Measurements from ENCODE around the gene ZRANB1.
A peak's percentile ranks its signal among the peaks of the same experiment; 100 is the strongest.

ZRANB1 gene

DNA sequence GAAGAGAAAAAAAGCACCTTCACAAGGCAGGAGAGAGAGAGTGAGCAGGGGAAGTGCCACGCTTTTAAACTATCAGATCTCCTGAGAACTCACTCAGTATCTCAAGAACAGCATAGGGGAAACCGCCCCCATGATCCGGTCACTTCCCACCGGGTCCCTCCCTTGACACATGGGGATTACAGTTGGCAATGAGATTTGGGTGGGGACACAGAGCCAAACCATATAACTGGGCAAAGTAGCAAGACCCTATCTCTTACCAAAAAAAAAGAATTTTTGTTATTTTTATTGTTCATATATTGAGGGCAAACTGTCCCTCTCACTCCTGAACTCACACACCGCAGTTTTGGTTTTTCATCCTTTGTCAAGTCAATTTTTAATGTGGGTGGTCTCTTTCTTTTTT, 18.2 kb upstream of the ZRANB1 start:
- no peak for DNase-seq

DNA sequence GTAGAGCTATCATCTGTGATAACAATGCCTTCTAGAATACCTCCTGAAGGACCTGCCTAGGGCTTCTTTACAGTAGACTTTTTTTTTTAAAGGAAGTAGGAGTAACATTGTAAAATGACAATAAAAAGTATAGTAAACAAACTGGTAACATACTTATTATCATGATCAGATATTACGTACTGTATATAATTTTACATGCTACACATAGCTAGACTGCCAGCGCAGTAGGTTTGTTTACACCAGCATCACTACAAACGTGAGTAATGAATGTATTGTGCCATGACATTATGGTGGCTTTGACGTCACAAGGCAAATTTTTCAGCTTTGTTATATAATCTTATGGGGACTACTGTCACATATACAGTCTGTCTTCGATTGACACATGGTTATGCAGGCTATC, 15.4 kb upstream of the ZRANB1 start:
- DNase-seq = no peak

DNA sequence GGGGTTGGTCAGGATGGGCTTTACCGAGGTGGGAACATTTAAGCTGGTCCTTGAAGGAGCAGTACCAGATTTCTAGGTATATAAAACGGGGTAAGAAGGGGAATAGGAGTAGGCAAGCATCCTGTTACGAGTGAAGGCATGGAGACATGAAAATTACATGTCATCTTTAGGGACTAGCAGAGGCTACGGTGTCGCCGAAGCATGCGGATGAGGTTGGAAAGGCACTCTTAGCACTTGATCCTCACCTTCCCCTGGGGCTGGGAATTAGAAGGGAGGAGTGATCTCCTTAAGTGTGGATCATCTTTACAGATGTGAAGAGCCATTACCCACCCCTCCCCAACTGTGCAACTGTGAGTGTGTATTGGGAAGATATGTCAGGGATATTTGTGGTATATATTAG, 13.8 kb upstream of the ZRANB1 start:
- no peak for DNase-seq

DNA sequence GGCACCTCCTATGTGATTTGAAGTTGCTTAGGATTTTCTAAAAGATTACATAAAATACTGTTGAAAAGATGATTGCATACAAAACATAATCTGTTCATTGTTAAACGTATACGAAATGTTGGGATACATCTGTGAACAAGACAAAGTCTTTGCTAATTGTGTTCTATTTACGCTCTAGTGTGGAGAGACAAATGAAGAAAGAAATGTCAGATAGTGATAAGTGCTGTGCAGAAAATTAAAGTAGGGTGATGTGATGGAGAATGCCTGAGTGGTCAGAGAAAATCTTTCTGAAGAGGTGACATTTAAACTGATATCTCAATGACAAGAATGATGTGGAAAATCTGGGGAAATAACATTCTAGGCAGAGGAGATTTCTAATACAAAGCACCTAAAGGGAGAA, 13.4 kb upstream of the ZRANB1 start:
- DNase-seq = no peak

DNA sequence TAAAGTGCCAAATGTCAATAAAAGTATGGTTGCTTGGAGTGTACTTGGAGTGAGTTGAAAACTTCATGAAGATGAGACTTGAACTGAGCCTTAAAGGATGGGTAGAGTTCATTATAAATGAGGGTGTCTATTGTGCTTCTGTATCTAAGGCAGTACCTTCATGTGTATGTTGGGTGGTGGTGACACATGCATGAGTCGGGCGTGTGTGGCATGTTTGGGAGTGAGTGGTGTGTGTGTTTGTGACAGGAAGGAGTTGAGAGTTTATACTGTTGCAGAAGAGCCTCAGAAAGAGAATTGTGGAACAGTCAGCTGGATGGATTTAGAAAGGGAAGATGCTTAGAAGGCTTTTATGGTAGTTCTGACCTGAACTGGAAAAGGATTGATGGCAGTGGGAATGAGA, 6.0 kb upstream of the ZRANB1 start:
- DNase-seq = no peak

DNA sequence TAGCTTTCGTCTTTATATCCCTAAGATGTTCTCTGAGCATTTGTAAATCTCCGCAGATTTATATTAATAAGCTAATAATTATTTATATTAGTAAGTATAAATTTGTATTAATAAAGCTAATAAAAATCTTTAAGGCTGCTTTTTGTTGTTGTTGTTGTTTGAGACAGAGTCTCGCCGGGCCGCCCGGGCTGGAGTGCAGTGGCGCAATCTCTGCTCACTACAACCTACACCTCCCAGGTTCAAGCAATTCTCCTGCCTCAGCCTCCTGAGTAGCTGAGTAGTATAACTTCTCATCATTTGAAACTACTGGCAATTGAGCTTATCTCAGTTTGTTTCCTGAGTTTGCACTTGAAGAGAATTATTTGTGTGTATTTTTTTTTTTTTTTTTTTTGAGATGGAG, 5.1 kb upstream of the ZRANB1 start:
- no peak for DNase-seq

DNA sequence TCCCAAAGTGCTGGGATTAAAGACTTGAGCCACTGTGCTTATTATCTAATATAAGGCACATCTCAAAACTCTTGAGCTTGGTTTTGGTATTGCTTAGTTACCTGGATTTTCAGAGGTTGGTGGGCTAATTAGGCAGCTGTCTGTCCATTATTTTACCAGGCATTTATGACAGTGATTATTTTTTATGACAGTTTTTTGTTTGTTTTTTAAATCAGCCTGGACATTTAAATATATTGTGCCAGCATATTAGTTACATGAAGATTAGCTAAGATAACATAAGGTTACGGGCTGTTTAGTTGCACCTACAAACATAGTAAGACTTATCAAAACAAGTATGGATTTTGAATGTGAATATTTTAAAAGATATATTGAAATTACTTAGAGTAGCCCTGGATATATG, 2.6 kb upstream of the ZRANB1 start:
- no peak for DNase-seq

DNA sequence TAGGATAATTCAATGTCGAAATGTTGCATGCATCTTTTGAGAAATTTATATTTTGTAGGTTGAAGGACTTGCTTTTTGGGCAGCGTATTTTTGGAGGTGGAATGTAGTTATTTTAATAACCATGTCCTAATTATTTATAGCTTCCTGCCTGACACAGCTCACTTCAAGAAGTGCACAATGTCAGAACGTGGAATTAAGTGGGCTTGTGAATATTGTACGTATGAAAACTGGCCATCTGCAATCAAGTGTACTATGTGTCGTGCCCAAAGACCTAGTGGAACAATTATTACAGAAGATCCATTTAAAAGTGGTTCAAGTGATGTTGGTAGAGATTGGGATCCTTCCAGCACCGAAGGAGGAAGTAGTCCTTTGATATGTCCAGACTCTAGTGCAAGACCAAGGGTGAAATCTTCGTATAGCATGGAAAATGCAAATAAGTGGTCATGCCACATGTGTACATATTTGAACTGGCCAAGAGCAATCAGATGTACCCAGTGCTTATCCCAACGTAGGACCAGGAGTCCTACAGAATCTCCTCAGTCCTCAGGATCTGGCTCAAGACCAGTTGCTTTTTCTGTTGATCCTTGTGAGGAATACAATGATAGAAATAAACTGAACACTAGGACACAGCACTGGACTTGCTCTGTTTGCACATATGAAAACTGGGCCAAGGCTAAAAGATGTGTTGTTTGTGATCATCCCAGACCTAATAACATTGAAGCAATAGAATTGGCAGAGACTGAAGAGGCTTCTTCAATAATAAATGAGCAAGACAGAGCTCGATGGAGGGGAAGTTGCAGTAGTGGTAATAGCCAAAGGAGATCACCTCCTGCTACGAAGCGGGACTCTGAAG, 620 bp downstream of the ZRANB1 start:
- DNase-seq = no peak

DNA sequence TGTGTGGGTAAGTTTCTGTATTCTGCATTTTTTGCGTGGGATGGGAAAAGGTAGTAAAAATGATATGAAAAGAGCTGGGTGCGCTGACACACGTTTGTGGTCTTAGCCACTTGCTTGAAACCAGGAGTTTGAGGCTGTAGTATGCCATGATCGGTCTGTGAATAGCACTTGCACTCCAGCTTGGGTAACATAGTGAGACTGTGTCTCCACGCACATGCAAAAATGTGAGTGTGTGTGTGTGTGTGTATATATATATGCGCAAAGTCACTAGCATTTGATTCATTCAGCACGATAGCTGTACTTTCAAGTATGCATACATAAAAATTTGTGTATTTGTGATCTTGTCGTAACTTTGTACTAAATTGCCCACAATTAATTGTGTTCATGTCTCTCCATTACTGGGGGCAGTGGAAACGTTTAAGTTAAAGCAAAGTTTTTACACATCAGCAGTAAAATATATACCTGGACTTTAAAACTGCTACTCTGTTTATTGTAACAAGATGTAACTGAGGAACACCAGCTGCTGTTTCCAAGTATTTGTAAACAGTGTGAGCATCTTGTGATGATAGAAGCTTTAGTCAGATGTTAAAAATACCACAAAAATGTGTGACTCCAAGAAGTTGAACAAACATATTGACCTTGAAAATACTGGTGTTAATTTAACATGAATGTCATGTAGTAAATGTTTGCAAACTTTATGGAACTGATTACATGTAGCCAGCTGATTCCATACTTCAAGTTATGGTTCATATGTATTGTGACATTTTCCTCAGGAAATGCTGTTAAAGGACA, 1.6 kb downstream of the ZRANB1 start:
- DNase-seq = no peak

DNA sequence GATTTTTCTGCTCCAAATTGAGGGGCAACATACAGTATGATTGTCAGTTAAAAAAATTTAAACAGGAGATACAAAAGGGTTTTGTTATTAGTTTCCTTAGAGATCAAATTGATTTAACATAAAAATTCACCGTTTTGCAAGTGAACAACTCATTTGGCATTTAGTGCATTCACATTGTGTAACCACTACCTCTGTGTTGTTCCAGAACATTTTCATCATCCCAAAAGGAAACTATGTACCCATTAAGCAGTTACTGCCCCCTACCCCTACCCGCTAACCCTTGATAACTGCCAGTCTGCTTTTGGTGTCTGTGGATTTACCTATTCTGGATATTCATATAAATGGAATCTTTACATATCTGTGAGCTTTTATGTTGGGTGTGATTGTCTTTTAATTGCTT, 3.1 kb downstream of the ZRANB1 start:
- DNase-seq = no peak

DNA sequence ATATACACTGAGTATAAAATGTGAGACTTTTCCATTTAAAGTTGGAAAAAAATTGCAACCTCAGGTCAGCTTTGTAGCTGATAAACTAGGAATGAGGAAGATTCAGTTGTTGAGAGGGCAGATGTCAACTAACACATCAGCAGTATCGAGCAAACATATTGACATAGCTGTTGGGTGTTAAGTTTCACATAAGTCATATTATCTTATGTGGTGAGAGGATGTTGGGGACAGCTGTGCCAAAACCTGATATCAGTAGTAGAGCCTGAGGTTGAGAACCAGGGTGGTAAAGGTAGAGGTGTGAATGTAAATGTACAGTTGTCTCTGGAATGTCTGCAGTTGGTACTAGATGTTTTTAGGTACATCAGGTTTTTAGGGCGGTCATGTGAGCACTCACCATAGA, 5.0 kb downstream of the ZRANB1 start:
- DNase-seq = peak; percentile 7

DNA sequence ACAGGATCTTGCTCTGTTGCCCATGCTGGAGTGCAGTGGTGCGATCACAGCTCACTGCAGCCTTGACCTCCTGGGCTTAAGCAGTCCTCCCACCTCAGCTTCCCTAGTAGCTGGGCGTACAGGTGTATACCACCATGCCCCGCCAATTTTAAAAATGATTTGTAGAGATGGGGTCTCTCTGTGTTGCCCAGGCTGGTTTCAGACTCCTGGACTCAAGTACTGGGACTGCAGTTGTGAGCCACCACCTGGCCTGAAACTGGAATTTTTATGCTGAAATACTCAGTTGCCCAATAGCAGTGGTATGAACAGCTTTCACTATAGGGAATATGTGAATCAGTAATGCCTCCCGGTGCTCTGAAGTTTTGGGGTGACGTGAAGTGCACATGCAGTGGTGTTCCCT, 7.6 kb downstream of the ZRANB1 start:
- DNase-seq = no peak

DNA sequence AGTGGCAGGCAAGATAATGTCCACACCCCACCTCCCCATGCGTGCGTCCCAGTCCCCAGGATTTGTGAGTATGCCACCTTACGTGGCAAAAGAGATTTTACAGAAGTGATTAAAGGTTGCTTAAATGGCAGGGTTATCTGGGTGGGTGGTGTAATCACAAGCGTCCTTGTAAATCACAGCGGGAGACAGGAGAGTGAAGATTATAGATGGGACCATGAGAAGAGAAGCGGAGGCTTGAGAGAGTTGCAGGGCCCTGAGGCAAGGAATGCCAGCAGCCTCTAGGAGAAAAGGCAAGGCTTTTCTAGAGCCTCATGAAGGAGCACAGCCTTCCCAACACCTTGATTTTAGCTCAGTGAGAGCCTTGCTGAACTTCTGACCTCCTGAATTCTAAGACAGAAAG, 10.2 kb downstream of the ZRANB1 start:
- DNase-seq = no peak

DNA sequence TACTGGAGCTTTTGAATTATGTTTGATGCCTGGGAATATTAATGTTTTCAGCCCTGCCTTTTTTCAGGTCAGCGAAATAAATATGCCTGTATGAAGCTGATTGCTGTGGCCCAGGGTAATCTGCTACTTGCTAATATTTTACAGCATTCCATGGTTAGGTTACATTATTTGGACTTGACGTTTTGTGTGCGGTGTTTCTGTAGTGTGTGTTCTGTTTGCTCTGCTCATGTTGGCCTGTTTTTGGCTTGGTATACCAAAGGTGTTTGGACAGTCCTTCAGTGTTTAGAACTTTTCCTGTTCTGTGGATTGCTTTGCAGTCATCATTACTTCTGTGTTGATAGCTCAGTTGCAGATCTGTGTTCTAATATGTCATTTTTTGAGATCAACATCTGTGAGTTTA, 11.5 kb downstream of the ZRANB1 start:
- no peak for DNase-seq

DNA sequence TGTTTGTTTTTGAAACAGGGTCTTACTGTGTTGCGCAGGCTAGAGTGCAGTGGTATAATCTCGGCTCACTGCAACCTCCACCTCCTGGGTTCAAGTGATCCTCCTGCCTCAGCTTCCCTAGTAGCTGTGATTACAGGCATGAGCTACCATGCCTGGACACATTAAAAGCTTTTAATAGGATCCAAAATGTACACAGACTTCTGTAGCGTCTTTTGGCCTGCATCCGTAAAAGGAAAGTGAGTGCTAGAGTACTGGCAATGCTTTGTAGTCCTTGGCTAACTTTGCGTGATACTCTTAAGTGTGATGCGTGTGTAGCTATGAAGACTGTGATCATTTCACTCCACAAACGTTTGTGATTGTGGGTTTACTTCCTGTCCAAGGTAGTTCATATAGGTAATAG, 13.3 kb downstream of the ZRANB1 start:
- DNase-seq = no peak

DNA sequence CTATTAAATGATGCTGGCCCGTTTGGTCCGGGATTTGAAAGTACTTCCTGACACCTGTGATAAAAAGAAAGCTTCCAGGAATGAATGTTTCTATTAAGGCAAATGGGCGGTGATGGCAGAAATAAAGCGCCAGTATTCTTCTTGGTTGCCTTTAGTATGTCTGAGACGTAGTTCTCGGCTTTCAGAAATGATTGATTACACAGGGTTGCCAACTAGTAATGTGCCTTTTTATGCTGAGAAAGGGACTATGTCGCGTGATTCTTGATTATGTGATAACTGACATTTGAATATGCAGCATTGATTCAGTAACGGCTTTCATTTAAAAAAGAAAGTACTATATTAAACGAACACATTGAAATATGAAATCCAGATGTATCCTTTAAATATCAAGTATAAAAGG, 13.9 kb downstream of the ZRANB1 start:
- DNase-seq = no peak

DNA sequence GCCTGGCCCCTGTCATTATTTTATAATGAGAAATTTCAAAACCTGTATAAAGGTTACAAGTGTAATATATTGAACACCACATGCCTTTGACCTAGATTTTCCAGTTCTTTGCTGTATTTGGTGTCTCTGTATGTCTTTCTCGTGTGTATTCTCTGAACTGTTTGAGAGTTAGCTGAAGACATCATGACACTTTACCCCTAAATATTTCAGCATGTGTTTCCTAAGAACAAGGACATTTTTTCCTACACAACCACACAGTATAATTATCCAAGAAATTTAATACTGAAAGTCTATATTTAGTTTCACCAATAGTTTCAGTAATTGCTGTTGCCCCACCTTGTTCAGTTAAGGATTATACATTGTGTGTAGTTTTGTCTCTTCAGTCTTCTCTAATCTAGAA, 14.8 kb downstream of the ZRANB1 start:
- no peak for DNase-seq

DNA sequence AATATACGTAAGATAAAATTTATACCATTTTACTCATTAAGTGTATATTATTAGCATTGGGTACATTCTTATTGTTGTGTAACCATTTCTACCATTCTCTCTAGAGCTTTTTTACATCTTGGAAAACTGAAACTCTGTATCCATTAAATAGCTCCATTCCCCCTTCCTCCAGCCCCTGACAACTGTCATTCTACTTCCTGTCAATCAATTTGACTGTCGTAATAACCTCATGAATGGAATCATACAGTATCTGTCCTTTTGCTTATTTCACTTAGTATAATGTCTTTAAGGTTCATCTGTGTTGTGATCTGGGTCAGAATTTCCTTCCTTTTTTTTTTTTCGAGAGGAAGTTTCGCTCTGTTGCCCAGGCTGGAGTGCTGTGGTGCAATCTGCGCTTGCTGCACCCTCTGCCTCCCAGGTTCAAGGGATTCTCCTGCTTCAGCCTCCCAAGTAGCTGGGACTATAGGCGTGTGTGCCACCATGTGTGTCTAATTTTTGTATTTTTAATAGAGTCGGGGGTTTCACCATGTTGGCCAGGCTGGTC, 15.6 kb downstream of the ZRANB1 start:
- no peak for DNase-seq

DNA sequence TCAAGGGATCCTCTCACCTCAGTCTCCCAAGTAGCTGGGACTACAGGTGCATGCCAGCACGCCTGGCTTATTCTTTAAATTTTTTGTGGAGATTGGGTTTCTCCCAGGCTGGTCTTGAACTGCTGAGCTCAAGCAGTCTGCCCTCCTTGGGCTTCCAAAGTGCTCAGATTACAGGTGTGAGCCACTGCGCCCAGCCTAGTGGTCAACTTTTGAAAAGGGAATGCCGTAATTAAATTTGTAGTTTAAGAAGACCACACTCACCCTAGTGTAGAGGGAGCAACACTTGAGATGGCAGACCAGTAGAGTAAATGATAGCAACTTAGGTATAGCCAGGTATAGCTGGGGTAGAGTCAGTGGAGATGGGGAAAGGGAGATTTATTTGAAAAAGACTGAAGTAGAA, 17.6 kb downstream of the ZRANB1 start:
- DNase-seq = no peak

DNA sequence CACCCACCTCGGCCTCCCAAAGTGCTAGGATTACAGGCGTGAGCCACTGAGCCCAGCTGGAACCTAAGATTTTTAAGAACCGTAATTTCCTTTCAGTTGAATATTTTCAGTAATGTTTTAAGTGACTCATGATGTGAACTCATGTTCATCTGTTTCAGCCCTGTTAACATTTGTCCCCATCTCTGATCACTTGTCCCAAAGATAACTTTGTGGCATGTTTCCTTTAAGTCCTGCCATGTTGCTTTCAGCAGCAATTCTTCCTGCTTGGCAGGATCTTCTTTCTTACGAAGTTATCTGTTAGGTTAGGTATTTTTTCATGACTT, 19.3 kb downstream of the ZRANB1 start:
- no peak for DNase-seq

DNA sequence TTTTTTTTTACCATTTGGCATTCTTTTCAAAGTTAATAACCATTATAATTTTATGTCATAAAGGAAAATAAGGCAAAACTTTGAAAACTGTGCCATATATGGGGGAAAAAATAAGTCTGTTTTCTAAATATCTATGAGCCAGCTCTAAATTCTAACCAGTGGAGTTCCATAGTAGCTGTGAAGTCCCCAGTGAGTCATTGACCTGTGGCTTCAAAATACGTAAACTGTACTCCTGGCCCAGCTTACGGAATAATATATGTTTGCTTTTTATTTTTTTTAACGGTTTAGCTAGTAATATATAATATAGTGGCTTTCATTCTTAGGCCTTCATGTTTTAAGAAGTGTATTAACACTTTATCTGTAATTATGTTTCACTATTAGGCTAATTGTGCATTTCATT, 20.5 kb downstream of the ZRANB1 start:
- no peak for DNase-seq

DNA sequence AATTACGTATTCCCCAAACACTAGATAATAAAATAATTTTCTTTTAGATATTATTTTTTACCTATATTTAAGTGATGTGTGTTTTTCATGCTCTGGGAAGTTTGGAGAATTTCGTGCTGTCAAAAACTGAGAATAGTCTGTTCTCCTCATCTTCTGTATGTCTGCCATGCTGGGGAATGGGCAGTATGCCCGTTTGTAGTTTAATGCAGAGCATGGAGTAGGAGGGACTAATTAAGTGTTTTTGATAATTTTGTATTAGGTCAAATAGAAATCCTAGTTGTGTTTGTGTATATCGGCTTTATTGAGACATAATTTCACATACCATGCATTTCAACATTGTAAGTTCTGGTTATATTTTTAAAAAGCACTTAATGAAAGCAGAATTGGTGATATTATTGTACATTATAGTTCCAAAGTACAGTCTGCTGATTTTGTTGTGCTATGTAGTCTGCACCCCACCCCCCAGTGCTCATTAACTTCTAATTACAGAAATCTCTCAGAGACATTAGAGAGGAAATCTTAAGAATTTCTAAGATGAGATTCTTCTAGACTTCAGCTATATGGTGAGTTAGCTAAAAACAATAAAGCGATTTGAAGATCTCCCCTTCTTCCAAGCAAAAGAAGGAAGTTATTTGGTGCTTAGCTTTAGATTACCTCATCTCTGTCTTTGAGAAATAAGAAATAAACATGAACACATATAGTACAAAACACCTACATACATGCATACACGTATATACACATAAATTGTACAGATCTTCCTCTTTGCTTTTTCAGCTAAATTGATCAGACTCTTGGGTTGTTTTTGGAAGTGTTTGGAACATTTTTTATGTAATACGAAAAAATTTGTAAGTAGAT, 22.2 kb downstream of the ZRANB1 start:
- no peak for DNase-seq

DNA sequence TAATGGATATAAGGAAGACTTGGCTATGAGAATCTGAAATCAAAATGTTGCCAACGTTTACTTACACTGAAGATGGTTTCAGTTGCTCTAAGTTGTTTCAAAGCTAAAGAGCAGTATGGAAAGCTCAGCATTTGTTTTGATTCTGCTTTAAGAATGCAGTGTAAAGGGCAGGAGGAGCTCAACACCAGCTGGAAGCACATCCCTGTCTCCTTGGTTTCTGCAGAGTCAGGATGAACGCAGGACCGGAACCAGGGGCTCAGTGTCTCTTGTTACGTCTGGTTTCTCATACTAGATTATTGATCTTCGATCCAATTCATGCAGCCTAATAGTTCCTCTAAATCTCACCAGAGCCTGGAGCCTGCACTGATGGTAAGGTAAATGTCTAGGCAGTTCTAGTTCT, 24.1 kb downstream of the ZRANB1 start:
- DNase-seq = no peak

DNA sequence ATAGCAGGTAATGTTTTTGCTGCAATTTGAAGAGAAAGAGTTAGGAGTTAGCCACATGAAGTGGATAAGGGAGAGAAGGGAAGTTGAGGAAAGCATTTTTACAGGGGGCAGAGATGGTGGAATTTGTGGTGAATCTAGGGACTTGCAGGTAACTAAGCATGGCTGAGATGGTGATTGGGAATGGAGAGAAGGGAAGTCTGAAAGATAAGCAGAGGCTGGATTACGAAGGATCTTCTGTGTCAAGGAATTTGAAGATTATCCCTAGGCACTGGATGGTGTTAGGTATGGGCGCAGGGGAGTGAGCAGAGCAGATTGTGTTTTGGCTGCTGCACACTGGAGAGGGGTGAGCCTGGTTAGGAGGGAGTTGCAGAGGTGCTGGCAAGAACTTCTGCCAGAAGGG, 25.3 kb downstream of the ZRANB1 start:
- DNase-seq = no peak
